Urothelium cell line (cell line): ENCODE data around the gene GAD1.

Experiments
- DNase-seq: peaks from one replicate; pipeline ENCODE4 v3.0.0; 2011; ENCODE audit warnings: low spot score, mixed read lengths
- FAIRE-seq: peaks from 2 replicates; lab custom pipeline; 2011; peaks lifted over from hg19 to GRCh38; lab: Jason Lieb, UNC

The GAD1 gene

GRCh38 chr2:170817093-170818035, 677 bp downstream of the GAD1 start:
- FAIRE-seq (no peak), DNase-seq (no peak)

- DNase-seq (no peak), FAIRE-seq (no peak)
These were observed 1.5 kb downstream of the GAD1 start for GRCh38 chr2:170818036-170818751.

- no peak for DNase-seq
- no peak for FAIRE-seq
These were observed 2.2 kb downstream of the GAD1 start for GRCh38 chr2:170818752-170819470.

GRCh38 chr2:170819680-170820664, 3.3 kb downstream of the GAD1 start:
- DNase-seq, result no peak
- no peak for FAIRE-seq

- FAIRE-seq, result no peak
- no peak for DNase-seq
These were observed 4.3 kb downstream of the GAD1 start for GRCh38 chr2:170820757-170821530.

- DNase-seq, result no peak
- no peak for FAIRE-seq
These were observed 5.0 kb downstream of the GAD1 start for GRCh38 chr2:170821531-170822289.

GRCh38 chr2:170822290-170823087, 5.8 kb downstream of the GAD1 start:
- DNase-seq (no peak), FAIRE-seq (no peak)

- no peak for DNase-seq
- FAIRE-seq, result no peak
These were observed 6.6 kb downstream of the GAD1 start for GRCh38 chr2:170823088-170823897.

- no peak for DNase-seq
These were observed 7.2 kb downstream of the GAD1 start for GRCh38 chr2:170823898-170824215.

GRCh38 chr2:170824526-170825015, 7.9 kb downstream of the GAD1 start:
- no peak for FAIRE-seq

More at GRCh38 chr2:170823898-170824215, 7.2 kb downstream of the GAD1 start:
- no peak for FAIRE-seq

GRCh38 chr2:170827841-170828532, 11.3 kb downstream of the GAD1 start:
- DNase-seq, result no peak
- no peak for FAIRE-seq

More at GRCh38 chr2:170824526-170825015, 7.9 kb downstream of the GAD1 start:
- DNase-seq, result no peak

- DNase-seq (no peak), FAIRE-seq (peak; percentile 66)
These were observed 11.8 kb downstream of the GAD1 start for GRCh38 chr2:170828533-170828916.

GRCh38 chr2:170829036-170829435, 12.3 kb downstream of the GAD1 start:
- DNase-seq, result no peak
- FAIRE-seq, result no peak

GRCh38 chr2:170830166-170830565, 13.5 kb downstream of the GAD1 start:
- DNase-seq (no peak), FAIRE-seq (no peak)

GRCh38 chr2:170831115-170831514, 14.4 kb downstream of the GAD1 start:
- no peak for FAIRE-seq
- DNase-seq, result no peak

GRCh38 chr2:170836027-170836426, 19.3 kb downstream of the GAD1 start:
- FAIRE-seq (no peak), DNase-seq (no peak)
